Nephron (organoid): ENCODE measurements around the gene PTPRN2.

ENCODE experiments used
- H3K27ac Mint-ChIP-seq, 3 experiments: 2 replicates each; pipeline ENCODE4 v1.8.0; 2020; ENCODE audit warnings: mixed read lengths in 3 of 3, mild to moderate bottlenecking in 2 of 3, moderate library complexity in 1 of 3
- H3K27me3 Mint-ChIP-seq: 2 replicates; pipeline ENCODE4 v1.8.0; 2021; ENCODE audit warnings: low read depth, mild to moderate bottlenecking, moderate library complexity, mixed read lengths
- H3K36me3 Mint-ChIP-seq: 2 replicates; pipeline ENCODE4 v1.8.0; 2020; ENCODE audit warnings: low read depth, mixed read lengths
- H3K4me1 Mint-ChIP-seq: 2 replicates; pipeline ENCODE4 v1.8.0; 2020; ENCODE audit warnings: mixed read lengths
- H3K4me3 Mint-ChIP-seq, 3 experiments: 2 replicates each; pipeline ENCODE4 v1.8.0; 2020; ENCODE audit warnings: mild to moderate bottlenecking in 3 of 3, mixed read lengths in 3 of 3, moderate library complexity in 2 of 3
- H3K9me3 Mint-ChIP-seq: 2 replicates; pipeline ENCODE4 v1.8.0; 2020; ENCODE audit warnings: mixed read lengths
- CTCF ChIP-seq, 3 experiments: fragments of 200-600 bp; sonication (generic); IDR thresholded peaks; one replicate each; pipeline ENCODE4 v1.5.0; 2021; ENCODE audit warnings: antibody characterized with exemption in 3 of 3; ENCODE audit not compliant: unreplicated experiment in 3 of 3

PTPRN2 gene

DNA sequence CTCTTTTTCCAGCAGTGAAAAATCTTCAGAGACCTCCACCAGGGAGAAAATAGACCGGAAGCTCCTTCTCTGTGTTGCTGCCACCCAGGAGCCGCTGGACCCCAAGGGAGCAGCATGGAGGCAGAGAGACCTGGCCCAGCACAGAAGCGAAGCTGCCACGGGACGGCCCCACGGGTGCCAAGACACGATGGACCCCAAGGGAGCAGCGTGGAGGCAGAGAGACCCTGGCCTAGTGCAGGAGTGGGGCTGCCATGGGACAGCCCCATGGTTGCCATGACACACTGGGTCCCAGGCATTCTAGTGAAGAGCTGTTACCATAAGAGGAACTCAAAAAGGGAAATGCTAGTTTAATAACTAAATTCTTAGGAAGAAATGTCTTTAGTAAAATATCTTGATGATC is 186.3 kb downstream of the PTPRN2 start:
- Mint-ChIP-seq H3K36me3 (no peaks in the 10 kb centered on the region), H3K9me3 (peaks cover 11% of the 10 kb centered on the region), H3K27me3 (peaks cover 15% of the 10 kb centered on the region), H3K27ac (no peak overlapping the region), H3K4me1 (peaks cover 15% of the 10 kb centered on the region), H3K4me3 (no peak overlapping the region)
- no peak for TF ChIP-seq CTCF (IDR thresholded peaks at IDR 0.05; ENCODE audit: unreplicated experiment in 3 of 3)

GRCh38 chr7:158400601-158401225 is 186.9 kb downstream of the PTPRN2 start:
- Mint-ChIP-seq H3K36me3 (no peaks in the 10 kb centered on the region), H3K27ac (no peak overlapping the region), H3K27me3 (peaks cover 15% of the 10 kb centered on the region), H3K4me3 (no peak overlapping the region), H3K9me3 (peaks cover 11% of the 10 kb centered on the region), H3K4me1 (peaks cover 18% of the 10 kb centered on the region)
- TF ChIP-seq CTCF (IDR thresholded peaks at IDR 0.05; ENCODE audit: unreplicated experiment in 3 of 3), result no peak

DNA sequence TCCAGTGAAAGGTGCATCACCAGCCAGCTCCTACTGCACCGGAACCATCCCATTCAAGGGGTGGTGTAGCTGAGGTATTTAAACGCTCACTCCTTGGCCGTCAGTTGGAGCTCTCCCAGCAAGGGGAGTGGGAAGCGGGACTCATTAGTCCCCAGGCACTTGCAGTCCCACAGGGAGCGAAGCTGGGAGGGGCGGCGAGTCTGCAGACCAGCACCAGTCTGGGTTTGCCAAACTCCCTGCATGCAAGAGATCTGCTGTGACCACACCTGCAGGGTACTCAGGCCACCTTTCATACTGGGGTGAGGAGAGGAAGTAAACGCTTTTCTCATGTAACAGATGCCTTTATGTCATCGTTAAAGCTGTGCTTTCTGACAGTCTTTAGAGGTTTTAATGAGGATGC is 187.9 kb downstream of the PTPRN2 start:
- no peak for TF ChIP-seq CTCF (IDR thresholded peaks at IDR 0.05; ENCODE audit: unreplicated experiment in 3 of 3)
- peaks cover 11% of the 10 kb centered on the region for H3K9me3 Mint-ChIP-seq
- no peak overlapping the region for H3K27ac Mint-ChIP-seq
- peaks cover 18% of the 10 kb centered on the region for H3K4me1 Mint-ChIP-seq
- no peak overlapping the region for H3K4me3 Mint-ChIP-seq
- peaks cover 11% of the 10 kb centered on the region for H3K27me3 Mint-ChIP-seq
- H3K36me3 Mint-ChIP-seq, result no peaks in the 10 kb centered on the region

DNA sequence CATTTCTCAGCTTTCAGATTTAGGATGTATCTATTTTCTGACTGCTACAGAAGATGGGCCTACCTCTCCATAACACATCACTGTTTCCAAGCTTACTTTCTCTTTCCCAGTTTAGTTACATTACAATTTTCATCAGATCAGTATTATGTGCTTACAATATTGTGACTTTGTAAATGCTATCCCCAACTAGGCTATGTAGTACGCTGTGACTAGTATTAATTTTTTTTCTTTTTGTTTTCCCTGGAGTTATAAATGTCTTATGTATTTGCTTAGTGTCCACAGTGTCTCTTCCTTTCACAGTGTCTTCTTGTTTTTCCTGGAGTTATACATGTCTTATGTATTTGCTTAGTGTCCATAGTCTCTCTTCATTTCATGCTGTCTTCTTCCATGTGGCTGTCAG is 188.9 kb downstream of the PTPRN2 start:
- H3K36me3 Mint-ChIP-seq, result no peaks in the 10 kb centered on the region
- H3K9me3 Mint-ChIP-seq, result peaks cover 11% of the 10 kb centered on the region
- H3K4me3 Mint-ChIP-seq, result no peak overlapping the region
- peaks cover 13% of the 10 kb centered on the region for H3K27me3 Mint-ChIP-seq
- H3K27ac Mint-ChIP-seq, result no peak overlapping the region
- TF ChIP-seq CTCF (IDR thresholded peaks at IDR 0.05; ENCODE audit: unreplicated experiment in 3 of 3), result no peak
- H3K4me1 Mint-ChIP-seq, result peaks cover 18% of the 10 kb centered on the region

- peaks cover 11% of the 10 kb centered on the region for H3K9me3 Mint-ChIP-seq
- H3K4me1 Mint-ChIP-seq, result peaks cover 18% of the 10 kb centered on the region
- no peak for TF ChIP-seq CTCF (IDR thresholded peaks at IDR 0.05; ENCODE audit: unreplicated experiment in 3 of 3)
- H3K4me3 Mint-ChIP-seq, result no peak overlapping the region
- peaks cover 20% of the 10 kb centered on the region for H3K27me3 Mint-ChIP-seq
- no peak overlapping the region for H3K27ac Mint-ChIP-seq
- no peaks in the 10 kb centered on the region for H3K36me3 Mint-ChIP-seq
Observed at GRCh38 chr7:158397885-158398284, 189.7 kb downstream of the PTPRN2 start.
